Mesenchymal stem cell (in vitro differentiated cells and primary cell): ENCODE results near the gene CDC42EP1.
"Not testable (repeated sequence)": the region's sequence is repeated elsewhere in the genome, so short reads cannot be mapped to it uniquely, and the experiment has no call there.

Source experiments
- DNase-seq: peaks from one replicate; pipeline ENCODE4 v3.0.0-alpha.2; 2013
- H2AFZ ChIP-seq: one replicate; pipeline ENCODE4 v1.6.1; 2013; ENCODE audit warnings: low read depth, mild to moderate bottlenecking, control low read depth, inconsistent platforms, low read length, moderate library complexity
- H2AK5ac ChIP-seq: 2 replicates; pipeline ENCODE4 v1.6.1; 2013; ENCODE audit warnings: low read length, moderate library complexity, mild to moderate bottlenecking, inconsistent platforms; ENCODE audit not compliant: severe bottlenecking
- H2BK120ac ChIP-seq: one replicate; pipeline ENCODE4 v1.6.1; 2013; ENCODE audit warnings: low read depth, mild to moderate bottlenecking, inconsistent platforms, low read length, moderate library complexity
- H2BK12ac ChIP-seq, 2 experiments: one replicate each; pipeline ENCODE4 v1.6.1; 2013; ENCODE audit warnings: inconsistent platforms in 2 of 2, low read length in 2 of 2, mild to moderate bottlenecking in 2 of 2, moderate library complexity in 2 of 2, control low read depth in 1 of 2
- H2BK15ac ChIP-seq: one replicate; pipeline ENCODE4 v1.6.1; 2013; ENCODE audit warnings: mild to moderate bottlenecking, low read depth, inconsistent platforms; ENCODE audit not compliant: poor library complexity, severe bottlenecking
- H2BK5ac ChIP-seq: 2 replicates; pipeline ENCODE4 v1.6.1; 2013; ENCODE audit warnings: low read depth, mild to moderate bottlenecking, low read length, control low read depth, inconsistent platforms; ENCODE audit not compliant: poor library complexity, severe bottlenecking
- H3K14ac ChIP-seq, 2 experiments: one replicate each; pipeline ENCODE4 v1.6.1; 2013; ENCODE audit warnings: inconsistent platforms in 2 of 2, low read length in 2 of 2, control low read depth in 1 of 2, mild to moderate bottlenecking in 1 of 2, moderate library complexity in 1 of 2
- H3K18ac ChIP-seq, 2 experiments: one replicate each; pipeline ENCODE4 v1.6.1; 2013; ENCODE audit warnings: inconsistent platforms in 2 of 2, low read length in 2 of 2, control low read depth in 1 of 2, low read depth in 1 of 2, mild to moderate bottlenecking in 1 of 2
- H3K23ac ChIP-seq, 2 experiments: one replicate each; pipeline ENCODE4 v1.6.1; 2013; ENCODE audit warnings: inconsistent platforms in 2 of 2, low read length in 2 of 2, mild to moderate bottlenecking in 2 of 2, moderate library complexity in 2 of 2, control low read depth in 1 of 2
- H3K27ac ChIP-seq: 2 replicates; pipeline ENCODE4 v1.5.1; 2013; ENCODE audit warnings: mild to moderate bottlenecking, moderate library complexity, low read length, control low read depth, inconsistent platforms; ENCODE audit not compliant: poor library complexity, severe bottlenecking
- H3K27me3 ChIP-seq, 2 experiments: 2 replicates each; pipeline versions ENCODE4 v1.6.1 to v1.7.0; 2013; ENCODE audit warnings: low read length in 2 of 2, mild to moderate bottlenecking in 2 of 2, moderate library complexity in 2 of 2, control low read depth in 1 of 2, inconsistent platforms in 1 of 2; ENCODE audit not compliant: control insufficient read depth in 1 of 2, insufficient read depth in 1 of 2
- H3K36me3 ChIP-seq, 2 experiments: 2 replicates each; pipeline versions ENCODE4 v1.6.1 to v1.7.0; 2013; ENCODE audit warnings: low read length in 2 of 2, control low read depth in 1 of 2, inconsistent platforms in 1 of 2, low read depth in 1 of 2, mild to moderate bottlenecking in 1 of 2; ENCODE audit not compliant: insufficient read depth in 2 of 2, control insufficient read depth in 1 of 2
- H3K4ac ChIP-seq, 2 experiments: one replicate each; pipeline ENCODE4 v1.6.1; 2013; ENCODE audit warnings: inconsistent platforms in 2 of 2, low read length in 2 of 2, mild to moderate bottlenecking in 2 of 2, moderate library complexity in 2 of 2, control low read depth in 1 of 2, low read depth in 1 of 2
- H3K4me1 ChIP-seq: 2 replicates; pipeline ENCODE4 v1.6.1; 2013; ENCODE audit warnings: low read depth, low read length, control low read depth; ENCODE audit not compliant: control insufficient read depth, insufficient read depth
- H3K4me2 ChIP-seq: 2 replicates; pipeline ENCODE4 v1.6.1; 2013; ENCODE audit warnings: low read length, mild to moderate bottlenecking, inconsistent platforms; ENCODE audit not compliant: poor library complexity, severe bottlenecking
- H3K4me3 ChIP-seq, 2 experiments: 2 replicates each; pipeline versions ENCODE4 v1.5.1 to v1.7.0; 2013; ENCODE audit warnings: low read length in 2 of 2, mild to moderate bottlenecking in 2 of 2, control low read depth in 1 of 2, low read depth in 1 of 2; ENCODE audit not compliant: insufficient read depth in 1 of 2
- H3K79me1 ChIP-seq: replicated peaks from 2 replicates; pipeline ENCODE4 v1.6.1; 2013; ENCODE audit warnings: mild to moderate bottlenecking, control low read depth, low read length, inconsistent platforms; ENCODE audit not compliant: poor library complexity, severe bottlenecking
- H3K9ac ChIP-seq: 2 replicates; pipeline ENCODE4 v1.7.0; 2013; ENCODE audit warnings: mild to moderate bottlenecking, low read length, moderate library complexity
- H3K9me3 ChIP-seq: 2 replicates; pipeline ENCODE4 v1.7.0; 2013; ENCODE audit warnings: mild to moderate bottlenecking, low read length; ENCODE audit not compliant: control insufficient read depth
- H4K8ac ChIP-seq: one replicate; pipeline ENCODE4 v1.6.1; 2013; ENCODE audit warnings: inconsistent platforms, mild to moderate bottlenecking, low read length, moderate library complexity
- H4K91ac ChIP-seq: one replicate; pipeline ENCODE4 v1.6.1; 2013; ENCODE audit warnings: mild to moderate bottlenecking, low read length, inconsistent platforms
- WGBS: methylation state at CpG from one replicate; pipeline ENCODE4 v1.1.7; 2013; ENCODE audit warnings: mixed read lengths; 5-methylcytosine and 5-hydroxymethylcytosine counted together

Gene CDC42EP1

DNA sequence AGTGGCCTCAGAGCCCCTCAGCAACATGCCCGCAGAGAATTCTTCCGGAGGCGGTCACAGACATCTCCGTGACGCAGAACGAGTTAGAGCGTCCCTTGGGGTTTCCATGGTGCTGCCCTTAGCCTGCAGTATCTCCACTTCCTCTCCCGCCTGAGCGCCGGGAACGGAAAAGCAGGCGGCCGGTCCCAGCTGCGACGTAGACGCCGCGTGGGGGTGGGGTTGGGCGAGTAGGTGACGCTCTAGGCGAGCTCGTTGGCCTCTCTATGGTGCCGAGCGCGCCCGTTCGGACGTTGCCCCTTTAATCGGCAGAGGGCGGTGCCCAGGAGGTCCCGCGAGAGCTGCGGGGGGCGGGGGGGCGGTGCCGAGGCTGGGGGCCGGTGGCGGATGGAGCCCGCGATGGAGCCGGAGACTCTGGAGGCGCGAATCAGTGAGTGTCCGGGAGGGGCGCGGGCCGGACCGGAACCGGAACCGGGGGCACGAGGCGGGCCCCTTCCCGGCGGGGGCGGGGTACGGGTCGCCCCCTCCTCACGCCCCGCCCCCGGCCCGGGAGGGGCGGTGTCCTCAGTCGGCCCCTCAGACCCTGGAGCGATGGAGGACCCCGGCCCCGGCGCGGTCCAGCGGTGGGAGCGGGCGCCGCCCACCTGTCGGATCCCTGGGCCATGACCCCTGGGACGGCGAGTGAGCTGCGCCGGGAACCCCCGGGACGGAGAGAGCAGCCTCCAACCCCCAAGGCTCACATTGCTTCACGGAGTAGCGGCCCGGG lies 48.4 kb downstream of the CDC42EP1 start, which contains the start of gene GGA1:
Gene GGA1, plus strand, starts transcription at position 358 of the 763 bp plus-strand sequence. Its CDS starts 27 bp downstream, at position 385.
- Histone ChIP-seq H3K36me3 (peaks cover 0 to 11% of the 10 kb centered on the region in 2 experiments), H2BK15ac (peak within 1 kb of the TSS; percentile 94), H3K27me3 (peaks cover 8 to 10% of the 10 kb centered on the region in 2 experiments), H4K91ac (peak within 1 kb of the TSS; percentile 94), H4K8ac (peak within 1 kb of the TSS; percentile 90), H2BK5ac (peak within 1 kb of the TSS; percentile 91), H2BK12ac (peak within 1 kb of the TSS in 1 of 2 experiments; percentile 80), H3K79me1 (peaks cover 12% of the 10 kb centered on the region), H3K4ac (peak within 1 kb of the TSS; percentile 92 to 96), H3K4me1 (peaks cover 20% of the 10 kb centered on the region), H2BK120ac (peak within 1 kb of the TSS; percentile 96), H3K9ac (peak within 1 kb of the TSS; percentile 95), H3K23ac (peak within 1 kb of the TSS in 1 of 2 experiments; percentile 98), H3K14ac (peak within 1 kb of the TSS in 1 of 2 experiments; percentile 95), H2AK5ac (peak within 1 kb of the TSS; percentile 79), H2AFZ (peak within 1 kb of the TSS; percentile 94), H3K4me3 (peak within 1 kb of the TSS; percentile 93 to 99), H3K27ac (peak within 1 kb of the TSS; percentile 98), H3K4me2 (peak within 1 kb of the TSS; percentile 91), H3K18ac (peak within 1 kb of the TSS; percentile 90 to 94), H3K9me3 (no peaks in the 10 kb centered on the region)
- peak; percentile 99 for DNase-seq
- WGBS: under 1% methylated on average over 74 of the region's 82 CpGs

DNA sequence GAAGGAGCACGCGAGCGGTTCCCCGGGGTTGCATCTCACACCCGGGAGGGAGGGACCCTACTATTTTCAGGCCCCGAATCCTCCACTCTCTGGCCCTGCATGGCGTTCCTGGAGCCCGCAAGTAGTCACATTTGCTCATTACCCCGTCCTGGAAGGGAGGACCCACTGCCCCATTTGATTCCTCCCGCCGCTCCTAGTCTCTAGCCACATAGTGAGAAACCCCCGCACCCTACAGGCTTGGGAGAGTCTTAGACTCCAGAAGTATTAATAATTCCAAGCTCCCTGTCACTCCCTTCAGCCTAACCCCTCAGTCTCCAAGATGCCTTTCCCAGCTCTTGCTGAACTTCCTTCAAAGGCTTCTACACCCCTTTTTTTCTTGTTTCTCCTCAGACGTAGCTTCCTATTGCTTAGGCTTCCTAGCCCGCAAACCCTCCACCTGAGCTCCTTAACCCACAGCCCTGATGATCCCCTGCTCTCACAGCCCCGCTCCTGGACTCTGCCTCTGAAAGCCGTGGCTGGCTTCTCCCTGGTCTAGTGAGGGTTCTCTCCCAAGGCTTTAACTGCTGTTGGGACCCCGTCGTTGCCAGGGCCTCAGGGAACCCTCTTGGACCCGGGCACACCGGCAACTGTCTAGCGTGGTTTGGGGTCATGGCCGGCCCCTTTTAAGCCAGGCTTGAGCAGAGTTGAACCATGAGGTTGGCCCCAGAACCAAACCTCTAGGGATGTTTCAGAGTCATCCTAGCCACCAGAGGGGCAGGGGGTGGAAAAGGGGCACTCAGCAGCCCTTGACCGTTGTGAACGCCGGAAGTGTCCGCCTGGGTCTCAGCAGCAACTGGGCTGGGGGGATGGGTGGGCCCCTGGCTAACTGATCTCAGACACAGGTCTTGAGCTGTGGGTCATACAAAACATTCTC lies 49.2 kb downstream of the CDC42EP1 start:
- WGBS: 16% methylated on average over 26 of the region's 26 CpGs
- H3K79me1 ChIP-seq: peaks cover 19% of the 10 kb centered on the region
- H3K23ac ChIP-seq: peak overlapping the region in 1 of 2 experiments; percentile 98
- H3K18ac ChIP-seq: peak overlapping the region; percentile 90 to 91
- H2BK120ac ChIP-seq: peak overlapping the region; percentile 96
- H3K4me3 ChIP-seq: peak overlapping the region; percentile 93 to 99
- H2BK15ac ChIP-seq: peak overlapping the region; percentile 87
- H2BK5ac ChIP-seq: peak overlapping the region; percentile 91
- H3K4me1 ChIP-seq: peaks cover 20% of the 10 kb centered on the region
- peak overlapping the region; percentile 91 for H3K4me2 ChIP-seq
- peak overlapping the region; percentile 88 for H4K8ac ChIP-seq
- peak overlapping the region; percentile 71 for H2AK5ac ChIP-seq
- H3K9ac ChIP-seq: peak overlapping the region; percentile 95
- peaks cover 6 to 19% of the 10 kb centered on the region in 2 experiments for H3K36me3 ChIP-seq
- H3K4ac ChIP-seq: peak overlapping the region; percentile 92 to 96
- peak; percentile 62 for DNase-seq
- H3K27me3 ChIP-seq: peaks cover 8 to 10% of the 10 kb centered on the region in 2 experiments
- peak overlapping the region in 1 of 2 experiments; percentile 95 for H3K14ac ChIP-seq
- H2AFZ ChIP-seq: peak overlapping the region; percentile 94
- peak overlapping the region; percentile 79 for H3K27ac ChIP-seq
- H4K91ac ChIP-seq: peak overlapping the region; percentile 76
- no peaks in the 10 kb centered on the region for H3K9me3 ChIP-seq
- H2BK12ac ChIP-seq: peak overlapping the region in 1 of 2 experiments; percentile 80

DNA sequence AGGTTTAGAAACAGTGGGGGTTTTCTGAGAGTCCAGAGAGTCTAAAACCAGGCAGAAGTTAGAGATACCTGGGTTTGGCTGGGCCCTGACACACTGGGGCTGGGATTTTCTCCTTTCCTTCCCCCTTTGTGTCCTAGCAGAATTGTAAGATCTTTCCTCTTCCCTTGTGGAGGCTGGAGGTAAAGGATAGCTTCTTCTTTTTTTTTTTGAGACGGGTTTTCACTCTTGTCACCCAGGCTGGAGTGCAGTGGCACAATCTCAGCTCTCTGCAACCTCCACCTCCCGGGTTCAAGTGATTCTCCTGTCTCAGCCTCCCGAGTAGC lies 49.8 kb downstream of the CDC42EP1 start:
- not testable (repeated sequence) for DNase-seq, H2BK120ac ChIP-seq, H3K23ac ChIP-seq, H2AFZ ChIP-seq, H2BK5ac ChIP-seq, H4K8ac ChIP-seq, H2BK15ac ChIP-seq, H4K91ac ChIP-seq, H3K18ac ChIP-seq, H3K9me3 ChIP-seq, H2BK12ac ChIP-seq, H3K14ac ChIP-seq, H3K27me3 ChIP-seq
- H3K36me3 ChIP-seq: peaks cover 11 to 24% of the 10 kb centered on the region in 2 experiments
- peak overlapping the region; percentile 93 to 99 for H3K4me3 ChIP-seq
- WGBS: 97% methylated on average over 2 of the region's 3 CpGs
- H3K4me2 ChIP-seq: peak overlapping the region; percentile 91
- H3K27ac ChIP-seq: peak overlapping the region; percentile 79
- peaks cover 20% of the 10 kb centered on the region for H3K79me1 ChIP-seq
- peak overlapping the region; percentile 95 for H3K9ac ChIP-seq
- H3K4ac ChIP-seq: peak overlapping the region in 1 of 2 experiments; percentile 36
- peaks cover 20% of the 10 kb centered on the region for H3K4me1 ChIP-seq
- peak overlapping the region; percentile 71 for H2AK5ac ChIP-seq
